Activated CD4-positive, alpha-beta T cell treated with anti-CD3 and anti-CD28 coated beads, Interleukin-2, amount 10 ng/mL, durations not matched to agents 24 days and 14 days (primary cell): Measurements from ENCODE around the gene CBL. TPM values are rescaled to one million over a fixed set of nuclear protein-coding genes. Genes with fewer than 3 reads are reported as not detected.
A peak's percentile ranks its signal among the peaks of the same experiment; 100 is the strongest.

Experiments used
- DNase-seq: peaks from one replicate; pipeline ENCODE4 v3.0.0; 2022
- H3K27ac Mint-ChIP-seq: one replicate; pipeline ENCODE4 v1.8.0; 2022; ENCODE audit warnings: mild to moderate bottlenecking, mixed read lengths
- H3K27me3 Mint-ChIP-seq: one replicate; pipeline ENCODE4 v1.8.0; 2022; ENCODE audit warnings: mixed read lengths
- H3K36me3 Mint-ChIP-seq: one replicate; pipeline ENCODE4 v1.8.0; 2022; ENCODE audit warnings: low read depth, mild to moderate bottlenecking, mixed read lengths
- H3K4me1 Mint-ChIP-seq: one replicate; pipeline ENCODE4 v1.8.0; 2021; ENCODE audit warnings: mixed read lengths
- H3K4me3 Mint-ChIP-seq: one replicate; pipeline ENCODE4 v1.8.0; 2022; ENCODE audit warnings: mild to moderate bottlenecking, moderate library complexity, mixed read lengths
- H3K9me3 Mint-ChIP-seq: one replicate; pipeline ENCODE4 v1.8.0; 2021; ENCODE audit warnings: mixed read lengths
- intact Hi-C: fragments of 100-400 bp; cut with micrococcal nuclease; formaldehyde crosslinking; loops from one replicate; pipeline ENCODE4 v1.15.1; 2023
- total RNA-seq: library from RNA; stranded (reverse); gene quantifications from 2 replicates; pipeline ENCODE4 v1.2.3, GENCODE V29; 2022

The CBL gene
- total RNA-seq, 1 donor from 2014 or later, result 36.5 TPM

GRCh38 chr11:119306373-119306890, 100.3 kb downstream of the CBL start:
- no peaks in the 10 kb centered on the region for H3K27me3 Mint-ChIP-seq
- H3K4me1 Mint-ChIP-seq, result peaks cover 25% of the 10 kb centered on the region
- H3K9me3 Mint-ChIP-seq, result no peaks in the 10 kb centered on the region
- peak overlapping the region; percentile 89 for H3K27ac Mint-ChIP-seq
- intact Hi-C loops, result loop anchor here (1.0 kb wide), 1 partner anchor 15 kb away; no protein-coding TSS in a partner anchor
- peaks cover 32% of the 10 kb centered on the region for H3K36me3 Mint-ChIP-seq
- DNase-seq, result peak; percentile 75
- peak overlapping the region; percentile 65 for H3K4me3 Mint-ChIP-seq

GRCh38 chr11:119307219-119307618, 101.1 kb downstream of the CBL start:
- Mint-ChIP-seq H3K4me1 (peaks cover 25% of the 10 kb centered on the region), H3K27me3 (no peaks in the 10 kb centered on the region), H3K4me3 (no peak overlapping the region), H3K9me3 (no peaks in the 10 kb centered on the region), H3K27ac (peak overlapping the region; percentile 89), H3K36me3 (peaks cover 24% of the 10 kb centered on the region)
- no peak for DNase-seq
- intact Hi-C loops, result no loop called here

GRCh38 chr11:119307974-119308373, 101.8 kb downstream of the CBL start:
- Mint-ChIP-seq H3K4me3 (no peak overlapping the region), H3K27ac (no peak overlapping the region), H3K9me3 (no peaks in the 10 kb centered on the region), H3K36me3 (peaks cover 18% of the 10 kb centered on the region), H3K27me3 (no peaks in the 10 kb centered on the region), H3K4me1 (peaks cover 25% of the 10 kb centered on the region)
- DNase-seq, result no peak
- intact Hi-C loops, result no loop called here

- H3K4me3 Mint-ChIP-seq, result no peak overlapping the region
- intact Hi-C loops, result no loop called here
- H3K36me3 Mint-ChIP-seq, result peaks cover 10% of the 10 kb centered on the region
- no peaks in the 10 kb centered on the region for H3K9me3 Mint-ChIP-seq
- peaks cover 3% of the 10 kb centered on the region for H3K27me3 Mint-ChIP-seq
- DNase-seq, result no peak
- H3K4me1 Mint-ChIP-seq, result peaks cover 25% of the 10 kb centered on the region
- peak overlapping the region; percentile 12 for H3K27ac Mint-ChIP-seq
Measured at GRCh38 chr11:119309411-119309810, 103.3 kb downstream of the CBL start.

- peaks cover 20% of the 10 kb centered on the region for H3K4me1 Mint-ChIP-seq
Measured at GRCh38 chr11:119309953-119310681, 104.0 kb downstream of the CBL start.

GRCh38 chr11:119310682-119311052, 104.5 kb downstream of the CBL start:
- Mint-ChIP-seq H3K27me3 (peaks cover 9% of the 10 kb centered on the region), H3K27ac (no peak overlapping the region), H3K4me3 (no peak overlapping the region), H3K36me3 (peaks cover 7% of the 10 kb centered on the region), H3K4me1 (peaks cover 21% of the 10 kb centered on the region), H3K9me3 (no peaks in the 10 kb centered on the region)
- DNase-seq, result no peak
- intact Hi-C loops, result no loop called here

More at GRCh38 chr11:119309953-119310681, 104.0 kb downstream of the CBL start:
- no peaks in the 10 kb centered on the region for H3K9me3 Mint-ChIP-seq
- intact Hi-C loops, result no loop called here
- H3K36me3 Mint-ChIP-seq, result peaks cover 9% of the 10 kb centered on the region
- H3K27ac Mint-ChIP-seq, result no peak overlapping the region
- H3K27me3 Mint-ChIP-seq, result peaks cover 4% of the 10 kb centered on the region
- no peak overlapping the region for H3K4me3 Mint-ChIP-seq
- DNase-seq, result no peak

GRCh38 chr11:119314726-119315125, 108.6 kb downstream of the CBL start:
- DNase-seq, result no peak
- intact Hi-C loops, result no loop called here
- Mint-ChIP-seq H3K9me3 (no peaks in the 10 kb centered on the region), H3K36me3 (no peaks in the 10 kb centered on the region), H3K4me1 (peaks cover 14% of the 10 kb centered on the region), H3K27ac (no peak overlapping the region), H3K27me3 (peaks cover 29% of the 10 kb centered on the region), H3K4me3 (no peak overlapping the region)

GRCh38 chr11:119315131-119316015, 109.2 kb downstream of the CBL start:
- Mint-ChIP-seq H3K4me3 (peak overlapping the region; percentile 72), H3K27me3 (peaks cover 30% of the 10 kb centered on the region), H3K4me1 (peaks cover 17% of the 10 kb centered on the region), H3K9me3 (no peaks in the 10 kb centered on the region), H3K27ac (peak overlapping the region; percentile 29), H3K36me3 (no peaks in the 10 kb centered on the region)
- intact Hi-C loops, result no loop called here
- peak; percentile 77 for DNase-seq

- H3K4me3 Mint-ChIP-seq, result peak overlapping the region; percentile 72
- DNase-seq, result peak; percentile 69
- no peaks in the 10 kb centered on the region for H3K36me3 Mint-ChIP-seq
- no peak overlapping the region for H3K27ac Mint-ChIP-seq
- H3K4me1 Mint-ChIP-seq, result peaks cover 17% of the 10 kb centered on the region
- H3K27me3 Mint-ChIP-seq, result peaks cover 30% of the 10 kb centered on the region
- intact Hi-C loops, result no loop called here
- no peaks in the 10 kb centered on the region for H3K9me3 Mint-ChIP-seq
Measured at GRCh38 chr11:119316016-119316728, 110.0 kb downstream of the CBL start.

GRCh38 chr11:119316729-119317591, 110.8 kb downstream of the CBL start, which contains the start of gene MCAM:
MCAM (minus strand) TSS chr11:119317130; CDS start chr11:119317101, 29 bp downstream.
- no peaks in the 10 kb centered on the region for H3K36me3 Mint-ChIP-seq
- peak; percentile 67 for DNase-seq

GRCh38 chr11:119317592-119318239, 111.6 kb downstream of the CBL start:
- Mint-ChIP-seq H3K4me1 (peaks cover 26% of the 10 kb centered on the region), H3K4me3 (peak overlapping the region; percentile 12)
- intact Hi-C loops, result no loop called here

More at GRCh38 chr11:119316729-119317591, 110.8 kb downstream of the CBL start, which contains the start of gene MCAM:
- H3K4me1 Mint-ChIP-seq, result peaks cover 23% of the 10 kb centered on the region
- no peak within 1 kb of the TSS for H3K27ac Mint-ChIP-seq
- peaks cover 30% of the 10 kb centered on the region for H3K27me3 Mint-ChIP-seq
- intact Hi-C loops, result no loop called here
- no peaks in the 10 kb centered on the region for H3K9me3 Mint-ChIP-seq
- H3K4me3 Mint-ChIP-seq, result peak within 1 kb of the TSS; percentile 72

More at GRCh38 chr11:119317592-119318239, 111.6 kb downstream of the CBL start:
- no peaks in the 10 kb centered on the region for H3K9me3 Mint-ChIP-seq
- H3K36me3 Mint-ChIP-seq, result no peaks in the 10 kb centered on the region
- H3K27ac Mint-ChIP-seq, result no peak overlapping the region
- DNase-seq, result peak; percentile 56
- H3K27me3 Mint-ChIP-seq, result peaks cover 30% of the 10 kb centered on the region
